Stimulated activated CD8-positive, alpha-beta memory T cell treated with anti-CD3 and anti-CD28 coated beads, Interleukin-12 subunit alpha, Interleukin-12 subunit beta, amount 100 ng/mL, for 24 hours (primary cell): ENCODE results near the gene ABCC9.
"Not testable (repeated sequence)": the region's sequence is repeated elsewhere in the genome, so short reads cannot be mapped to it uniquely, and the experiment has no call there.

Experiments used
- DNase-seq: peaks from one replicate; pipeline ENCODE4 v3.0.0-alpha.2; 2020; ENCODE audit errors: extremely low read depth

ABCC9 gene

GRCh38 chr12:21933656-21934055, 7.6 kb downstream of the ABCC9 start:
- DNase-seq, result no peak

DNA sequence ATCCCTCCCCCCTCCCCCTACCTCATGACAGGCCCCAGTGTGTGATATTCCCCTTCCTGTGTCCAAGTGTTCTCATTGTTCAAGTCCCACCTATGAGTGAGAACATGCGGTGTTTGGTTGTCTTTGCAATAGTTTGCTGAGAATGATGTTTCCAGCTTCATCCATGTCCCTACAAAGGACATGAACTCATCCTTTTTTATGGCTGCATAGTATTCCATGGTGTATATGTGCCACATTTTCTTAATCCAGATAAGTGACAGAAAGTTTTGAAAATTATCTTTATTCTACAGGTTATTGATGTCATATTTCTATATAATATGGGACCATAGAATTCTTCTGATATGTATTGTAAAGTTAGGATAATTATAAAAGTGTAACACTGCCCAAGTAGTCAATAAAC, 11.3 kb downstream of the ABCC9 start:
- DNase-seq, result not testable (repeated sequence)

DNA sequence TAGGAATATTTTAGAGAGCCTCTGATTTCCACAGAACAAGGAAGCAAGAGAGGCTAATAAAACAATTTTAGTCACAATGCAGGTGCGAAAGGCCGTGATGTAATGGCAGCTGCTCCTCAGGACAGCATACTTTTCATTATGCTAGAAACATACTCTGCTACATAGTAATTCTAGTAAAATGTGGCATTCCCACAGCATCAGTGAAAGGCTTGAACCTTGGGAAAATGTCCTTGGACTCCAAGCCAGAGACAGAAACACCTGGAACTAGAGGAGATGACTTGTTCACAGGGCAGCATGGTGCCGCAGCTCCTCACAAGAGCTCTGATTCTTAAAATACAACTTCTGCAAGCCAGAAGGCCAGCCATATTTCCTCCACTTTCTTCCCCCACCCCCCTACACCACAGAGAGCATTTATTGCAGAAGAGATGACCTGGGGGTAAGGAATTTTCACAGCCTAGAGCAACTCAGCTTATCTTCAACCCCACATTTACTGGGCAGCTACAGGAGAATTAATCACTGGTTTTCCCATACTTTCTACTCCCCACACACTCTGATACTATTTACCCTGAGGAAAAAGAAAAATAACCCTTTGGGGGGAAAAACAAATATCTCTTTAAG, 15.8 kb downstream of the ABCC9 start:
- no peak for DNase-seq

- no peak for DNase-seq
These were observed 19.8 kb downstream of the ABCC9 start for GRCh38 chr12:21921436-21921835.

- no peak for DNase-seq
These were observed 22.8 kb downstream of the ABCC9 start for GRCh38 chr12:21918456-21918855.

GRCh38 chr12:21913823-21914222, 27.4 kb downstream of the ABCC9 start:
- DNase-seq, result no peak

DNA sequence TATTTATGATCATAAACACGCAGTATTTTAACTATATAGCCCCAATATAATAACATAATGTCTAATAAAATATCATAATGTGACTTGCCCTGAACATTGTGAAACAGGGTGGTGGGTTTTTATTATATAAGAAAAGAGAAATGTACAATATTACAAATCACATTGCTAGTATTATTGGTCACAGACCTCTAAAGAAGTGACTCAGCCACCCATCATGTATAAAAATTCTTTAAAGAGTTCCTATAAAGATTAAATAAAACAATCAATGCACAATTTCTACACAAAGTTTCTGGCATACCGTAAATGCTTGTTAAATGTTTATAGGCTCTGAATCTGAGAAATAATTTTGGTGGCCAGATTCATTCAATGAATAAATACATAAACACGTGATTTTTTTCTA, 28.9 kb downstream of the ABCC9 start:
- no peak for DNase-seq

- no peak for DNase-seq
These were observed 29.4 kb downstream of the ABCC9 start for GRCh38 chr12:21911832-21912231.

DNA sequence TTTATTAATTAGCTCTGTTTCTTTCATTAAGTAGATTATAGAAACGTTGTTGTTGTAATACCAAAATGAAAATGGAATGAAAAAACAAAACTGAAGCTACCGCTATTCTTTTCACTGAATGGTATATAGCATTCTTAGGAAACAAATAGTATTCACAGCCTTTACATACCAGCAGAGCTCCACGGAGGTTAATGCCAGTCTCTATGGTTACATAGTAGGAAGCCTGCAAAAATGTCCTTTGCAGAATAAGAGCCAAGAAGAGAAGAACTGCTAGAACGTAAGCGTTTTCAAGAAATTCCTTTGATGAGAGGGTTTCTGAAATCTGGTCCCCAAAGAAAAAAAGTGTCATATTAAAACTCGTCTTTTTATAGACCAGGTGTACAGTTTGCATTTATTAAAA, 30.6 kb downstream of the ABCC9 start:
- DNase-seq, result no peak

DNA sequence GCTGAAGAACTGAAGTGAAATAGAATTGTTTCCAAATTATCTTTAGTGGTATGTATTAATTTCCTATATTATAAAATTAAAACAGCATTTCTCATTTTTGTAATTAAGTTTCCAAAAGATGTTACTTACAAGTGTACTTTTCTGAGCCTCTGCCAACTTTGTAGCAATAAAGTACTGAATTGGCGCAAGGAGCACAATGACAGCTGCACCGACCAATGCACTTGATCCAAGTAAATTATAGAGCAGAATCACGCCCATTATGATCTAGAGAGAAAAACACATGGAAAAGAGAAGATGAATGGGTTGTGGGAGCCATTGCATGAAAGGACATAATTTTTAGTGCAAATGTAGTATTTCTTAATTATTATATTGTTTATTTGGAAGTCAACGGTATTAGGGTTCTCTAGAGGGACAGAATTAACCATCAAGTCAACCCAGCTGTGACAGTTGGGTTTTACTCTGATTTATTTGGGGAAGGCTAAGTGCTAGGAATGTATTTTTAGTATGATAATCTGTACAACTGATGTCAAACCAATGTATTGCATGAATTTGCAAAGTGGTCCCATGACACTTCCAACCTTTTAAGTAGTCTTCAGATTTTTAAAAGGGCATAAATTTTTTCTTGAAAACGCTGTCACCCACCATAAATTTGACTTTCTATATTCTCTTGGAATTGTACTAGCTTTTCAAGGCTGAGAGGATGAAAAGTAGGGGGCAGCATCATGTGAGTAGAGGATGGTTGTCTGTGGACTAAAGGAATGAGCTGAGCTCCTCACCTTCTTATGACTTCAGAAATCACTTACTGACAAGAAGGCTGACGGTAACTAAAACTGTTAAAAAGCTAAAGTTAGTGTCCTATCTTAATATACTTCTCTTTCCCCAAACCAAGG, 33.0 kb downstream of the ABCC9 start:
- DNase-seq, result no peak

DNA sequence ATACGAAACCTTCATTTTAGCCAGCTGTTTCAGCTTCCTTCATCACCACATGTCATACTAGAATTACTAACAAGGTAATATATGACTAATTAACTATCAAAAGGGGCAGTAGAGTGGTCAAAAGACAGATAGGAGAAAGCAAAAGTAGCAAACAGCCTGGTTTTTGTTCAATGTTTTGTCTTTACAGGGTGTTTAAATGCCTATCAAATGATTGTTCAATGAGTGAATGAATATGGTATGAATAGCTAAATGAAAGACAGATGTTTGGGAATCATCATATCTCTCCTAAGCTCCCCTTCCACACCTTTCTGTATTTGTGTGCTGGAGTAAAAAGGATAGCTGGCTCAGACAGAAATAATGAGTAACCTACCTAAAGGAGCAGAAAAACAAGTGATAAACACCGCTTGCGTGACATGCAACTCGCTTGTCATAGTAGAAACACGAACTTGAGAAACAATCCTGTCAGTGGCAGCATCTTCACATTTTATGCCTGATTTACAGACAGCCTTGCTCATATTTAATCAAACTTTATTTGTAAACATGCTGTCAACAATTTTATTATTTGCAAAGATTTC, 34.2 kb downstream of the ABCC9 start:
- no peak for DNase-seq

DNA sequence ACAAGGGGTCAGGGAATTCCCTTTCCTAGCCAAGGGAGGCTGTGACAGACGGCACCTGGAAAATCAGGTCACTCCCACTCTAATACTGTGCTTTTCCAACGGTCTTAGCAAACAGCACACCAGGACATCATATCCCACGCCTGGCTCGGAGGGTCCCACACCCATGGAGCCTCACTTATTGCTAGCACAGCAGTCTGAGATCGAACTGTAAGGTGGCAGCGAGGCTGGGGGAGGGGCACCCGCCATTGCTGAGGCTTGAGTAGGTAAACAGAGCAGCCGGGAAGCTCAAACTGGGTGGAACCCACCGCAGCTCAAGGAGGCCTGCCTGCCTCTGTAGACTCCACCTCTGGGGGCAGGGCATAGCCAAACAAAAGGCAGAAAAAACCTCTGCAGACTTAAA, 41.7 kb downstream of the ABCC9 start:
- DNase-seq, result not testable (repeated sequence)

DNA sequence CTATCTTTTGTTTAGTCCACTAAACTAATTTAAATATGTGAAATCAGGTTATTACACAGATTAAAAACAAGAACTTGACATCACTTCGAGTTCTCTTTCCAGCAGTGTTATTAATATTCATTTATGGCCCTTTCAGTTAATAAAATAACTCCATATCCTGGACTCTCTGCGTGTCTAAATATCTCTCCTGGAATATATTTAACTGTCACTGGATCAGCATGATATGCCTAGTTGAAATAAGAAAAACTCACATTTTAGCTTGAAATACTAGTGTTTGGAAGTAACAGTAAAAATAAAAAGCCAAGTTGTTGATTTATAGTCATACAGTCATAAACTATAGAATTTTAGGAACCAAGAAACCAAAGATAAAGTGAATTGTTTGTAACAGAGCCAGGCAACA, 45.6 kb downstream of the ABCC9 start:
- no peak for DNase-seq

DNA sequence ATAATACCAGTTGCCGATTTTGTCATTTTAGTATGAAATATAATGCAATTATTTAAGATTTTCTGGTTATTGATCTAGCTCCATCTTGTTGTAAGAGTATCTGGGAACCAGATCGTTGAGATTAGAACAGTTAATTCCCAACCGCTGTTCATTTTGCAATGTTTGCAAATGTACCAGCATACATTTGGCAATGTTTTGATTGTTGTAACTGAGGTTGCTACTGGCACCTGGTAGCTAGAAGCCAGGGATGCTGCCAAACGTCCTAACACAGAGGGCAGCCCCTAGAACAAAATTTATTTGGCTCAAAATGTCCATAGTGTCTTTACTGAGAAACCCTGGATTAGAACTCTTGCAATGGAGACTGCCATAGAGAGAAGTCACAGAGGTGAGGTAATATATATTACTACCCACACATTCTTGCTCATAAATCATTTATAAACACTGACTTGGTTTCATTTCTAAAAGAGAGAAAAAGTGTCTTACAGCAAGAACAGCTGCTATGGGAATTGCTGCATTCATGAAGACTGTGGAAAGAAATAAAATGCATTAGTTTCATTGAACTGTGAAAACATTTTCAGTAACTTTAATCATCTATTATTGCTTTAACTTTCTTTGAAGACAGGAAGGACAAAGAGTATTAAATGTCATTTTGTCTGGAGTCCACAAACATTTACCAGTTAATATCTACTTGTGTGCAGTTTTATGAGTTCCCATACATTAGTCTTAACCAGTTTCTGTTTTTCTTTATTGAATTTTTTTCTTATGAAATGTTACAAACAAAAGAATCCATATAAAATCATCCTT, 46.2 kb downstream of the ABCC9 start:
- no peak for DNase-seq

- no peak for DNase-seq
These were observed 47.3 kb downstream of the ABCC9 start for GRCh38 chr12:21893924-21894323.

GRCh38 chr12:21892341-21892740, 48.9 kb downstream of the ABCC9 start:
- DNase-seq, result no peak

DNA sequence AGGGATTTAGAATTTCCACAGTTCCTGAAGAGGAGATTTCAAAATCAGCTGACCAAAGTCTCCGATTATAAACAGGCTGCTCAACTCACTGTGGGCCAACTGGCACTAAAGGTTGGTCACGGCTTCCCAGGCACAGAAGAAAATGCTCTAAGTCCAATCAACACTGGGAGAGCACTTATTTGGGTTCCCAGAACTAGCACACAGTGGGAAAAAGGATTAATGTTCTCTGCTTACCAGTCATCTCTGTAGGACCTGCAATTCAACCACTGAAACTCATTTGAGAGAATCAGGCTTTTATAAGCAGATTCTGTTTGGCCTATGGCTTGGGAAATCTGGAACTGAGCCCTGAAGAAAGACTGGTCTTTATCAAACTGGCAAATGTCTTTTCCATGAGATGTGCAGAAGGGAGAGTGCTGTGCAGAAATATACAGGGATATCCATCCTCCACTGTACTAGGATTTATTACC, 49.4 kb downstream of the ABCC9 start:
- no peak for DNase-seq

DNA sequence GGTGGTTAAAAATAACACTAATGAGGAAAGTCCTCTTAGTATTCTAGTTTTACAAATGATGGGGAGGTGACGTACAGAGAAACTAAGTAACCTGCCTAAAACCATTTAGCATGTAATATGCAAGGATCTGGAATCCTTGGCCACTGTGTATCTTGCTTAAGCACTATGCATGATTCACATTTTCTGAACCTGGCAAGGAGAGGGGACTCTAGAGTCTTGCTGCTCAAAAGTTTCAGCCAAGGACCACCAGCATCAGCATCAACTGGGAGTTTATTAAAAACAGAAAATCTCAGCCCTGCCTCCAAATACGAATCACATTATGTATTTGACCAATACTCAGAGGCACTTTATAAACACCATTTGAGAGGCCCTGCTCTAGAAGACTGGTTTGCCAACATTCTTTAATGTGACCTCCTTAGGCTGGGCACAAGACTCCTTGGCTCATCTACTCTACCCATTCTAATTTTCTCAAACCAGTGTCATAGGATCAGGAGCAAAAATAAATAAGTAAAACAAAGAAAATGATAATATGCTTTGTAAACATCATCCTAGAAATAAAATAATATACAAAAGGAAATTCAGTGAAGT, 52.9 kb downstream of the ABCC9 start:
- no peak for DNase-seq

GRCh38 chr12:21884936-21885335, 56.3 kb downstream of the ABCC9 start:
- no peak for DNase-seq

- DNase-seq, result no peak
These were observed 58.6 kb downstream of the ABCC9 start for GRCh38 chr12:21882635-21883034.

DNA sequence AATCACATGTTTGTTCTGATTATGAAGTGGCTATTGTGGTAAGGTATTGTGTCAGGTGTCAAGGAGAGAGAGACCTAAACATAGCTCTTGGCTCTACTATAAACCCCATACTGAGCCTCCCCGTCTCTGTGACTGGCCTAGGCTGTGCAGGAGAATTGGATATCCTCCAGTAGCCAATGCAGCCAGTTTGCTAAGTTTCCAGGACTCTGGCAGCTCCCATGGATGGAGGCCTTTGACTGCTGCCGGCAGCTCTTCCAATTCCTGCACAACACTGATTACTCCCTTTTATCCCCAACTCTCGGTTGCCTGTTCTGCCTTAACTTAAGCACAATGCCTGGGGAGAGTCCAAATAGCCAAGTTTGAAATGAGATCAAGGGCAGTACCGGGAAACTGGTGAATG, 59.3 kb downstream of the ABCC9 start:
- no peak for DNase-seq

GRCh38 chr12:21879312-21879711, 61.9 kb downstream of the ABCC9 start:
- DNase-seq, result no peak
